Superior temporal gyrus (tissue), 1 donor: ENCODE data around the gene CBL.
A peak's percentile ranks its signal among the peaks of the same experiment; 100 is the strongest.
"Not testable (repeated sequence)": the region's sequence is repeated elsewhere in the genome, so short reads cannot be mapped to it uniquely, and the experiment has no call there.

Experiments
- DNase-seq: peaks from one replicate; pipeline ENCODE4 v3.0.0-alpha.2; 2016; ENCODE audit errors: extremely low spot score

The CBL gene

GRCh38 chr11:119209186-119209585, 3.0 kb downstream of the CBL start:
- DNase-seq = no peak

- DNase-seq = no peak
Measured at GRCh38 chr11:119210050-119210449, 3.9 kb downstream of the CBL start.

GRCh38 chr11:119218141-119218878, 12.2 kb downstream of the CBL start:
- DNase-seq = no peak

GRCh38 chr11:119222308-119222707, 16.2 kb downstream of the CBL start:
- peak; percentile 71 for DNase-seq

GRCh38 chr11:119222891-119223290, 16.8 kb downstream of the CBL start:
- no peak for DNase-seq

GRCh38 chr11:119223856-119224255, 17.7 kb downstream of the CBL start:
- DNase-seq = no peak

GRCh38 chr11:119228535-119229287, 22.6 kb downstream of the CBL start:
- not testable (repeated sequence) for DNase-seq

- no peak for DNase-seq
Measured at GRCh38 chr11:119229288-119229672, 23.1 kb downstream of the CBL start.

- DNase-seq = no peak
Measured at GRCh38 chr11:119229741-119230140, 23.6 kb downstream of the CBL start.

- DNase-seq = no peak
Measured at GRCh38 chr11:119236490-119236889, 30.4 kb downstream of the CBL start.

GRCh38 chr11:119236891-119237290, 30.8 kb downstream of the CBL start:
- DNase-seq = no peak

GRCh38 chr11:119237515-119237914, 31.4 kb downstream of the CBL start:
- no peak for DNase-seq

- DNase-seq = no peak
Measured at GRCh38 chr11:119248750-119249670, 42.9 kb downstream of the CBL start.

- no peak for DNase-seq
Measured at GRCh38 chr11:119249671-119250010, 43.5 kb downstream of the CBL start.

GRCh38 chr11:119251114-119251513, 45.0 kb downstream of the CBL start:
- no peak for DNase-seq

GRCh38 chr11:119254239-119254638, 48.1 kb downstream of the CBL start:
- DNase-seq = no peak

GRCh38 chr11:119258180-119258579, 52.0 kb downstream of the CBL start:
- no peak for DNase-seq

- no peak for DNase-seq
Measured at GRCh38 chr11:119258983-119259382, 52.8 kb downstream of the CBL start.

GRCh38 chr11:119262668-119263351, 56.7 kb downstream of the CBL start:
- DNase-seq = no peak

GRCh38 chr11:119263352-119263940, 57.3 kb downstream of the CBL start:
- no peak for DNase-seq

- no peak for DNase-seq
Measured at GRCh38 chr11:119266063-119266462, 59.9 kb downstream of the CBL start.
